K562 (cell line): ENCODE results near the gene LSP1. TPM values are rescaled to one million over a fixed set of nuclear protein-coding genes. Genes with fewer than 3 reads are reported as not detected.

Source experiments
- ATAC-seq: fragments of 200-7000 bp; cut with Tn5 transposase; 3 replicates; pipeline ENCODE4 v1.9.1; 2020; ENCODE audit warnings: moderate library complexity
- BruUV-seq: library from RNA; stranded (reverse); fragments of 400-500 nt; replicated peaks from 2 replicates; lab custom pipeline; 2021; lab: Mats Ljungman, UMichigan
- CTCF ChIA-PET: fragments of 300-600 bp; formaldehyde crosslinking; extraction: SDS; loops from one replicate; lab custom pipeline; 2021; ENCODE audit warnings: low intra/inter-chr PET ratio; lab: Yijun Ruan, JAX
- POLR2A ChIA-PET: fragments of 300-600, 350-650 bp; sonication (Branson Sonifier 250); formaldehyde crosslinking; extraction: SDS; loops from one replicate; lab custom pipeline; 2021; ENCODE audit warnings: antibody characterized with exemption, inconsistent platforms; lab: Yijun Ruan, JAX
- DNase-seq, 4 experiments: peaks; one replicate each; pipeline versions ENCODE4 v3.0.0 to v3.0.0-alpha.2; 2011 to 2018; ENCODE audit warnings: low spot score in 3 of 4, mixed read lengths in 3 of 4; ENCODE audit errors: extremely low read depth in 1 of 4
- FAIRE-seq: peaks from 2 replicates; lab custom pipeline; 2011; peaks lifted over from hg19 to GRCh38; lab: Jason Lieb, UNC
- H2AFZ ChIP-seq: 2 replicates; pipeline ENCODE4 v1.6.0; 2011; ENCODE audit warnings: low read depth, low read length, control low read depth, inconsistent platforms
- H3K27ac ChIP-seq: fragments of 200-600 bp; 3 replicates; pipeline ENCODE4 v1.8.0; 2011; ENCODE audit warnings: low read depth, mild to moderate bottlenecking, control low read depth, inconsistent platforms, low read length, moderate library complexity, mixed read lengths; ENCODE audit errors: extremely low read depth
- H3K27me3 ChIP-seq, 2 experiments: fragments of 300-600 bp in 1 of 2; 2 replicates in 1 of 2; 3 replicates in 1 of 2; pipeline versions ENCODE4 v1.6.0 to v1.8.0; 2011; ENCODE audit warnings: inconsistent platforms in 2 of 2, low read length in 2 of 2, mild to moderate bottlenecking in 1 of 2, mixed read lengths in 1 of 2, moderate library complexity in 1 of 2; ENCODE audit not compliant: control insufficient read depth in 2 of 2, insufficient read depth in 2 of 2
- H3K36me3 ChIP-seq: fragments of 300-600 bp; 3 replicates; pipeline ENCODE4 v1.8.0; 2011; ENCODE audit warnings: mild to moderate bottlenecking, low read length, inconsistent platforms; ENCODE audit not compliant: control insufficient read depth, insufficient read depth
- H3K4me1 ChIP-seq, 2 experiments: fragments of 200-600 bp in 1 of 2; replicated peaks in 1 of 2; 2 replicates in 1 of 2; 3 replicates in 1 of 2; pipeline versions ENCODE4 v1.5.1 to v1.8.0; 2011; ENCODE audit warnings: inconsistent platforms in 2 of 2, low read length in 2 of 2, mild to moderate bottlenecking in 1 of 2, mixed read lengths in 1 of 2, moderate library complexity in 1 of 2; ENCODE audit not compliant: control insufficient read depth in 2 of 2, insufficient read depth in 2 of 2
- H3K4me2 ChIP-seq: 2 replicates; pipeline ENCODE4 v1.6.1; 2011; ENCODE audit warnings: low read length, control low read depth, inconsistent platforms, mixed read lengths; ENCODE audit not compliant: insufficient read depth
- H3K4me3 ChIP-seq: fragments of 200-600 bp; sonication (generic), shearing (Covaris generic); 2 replicates; pipeline ENCODE4 v1.5.1; 2016; ENCODE audit warnings: control low read depth, inconsistent platforms
- H3K79me2 ChIP-seq: fragments of 200-600 bp; 3 replicates; pipeline ENCODE4 v1.8.0; 2011; ENCODE audit warnings: low read length, inconsistent platforms; ENCODE audit not compliant: control insufficient read depth, insufficient read depth
- H3K9ac ChIP-seq, 2 experiments: 2 replicates each; pipeline versions ENCODE4 v1.6.0 to v1.6.1; 2011; ENCODE audit warnings: low read depth in 2 of 2, low read length in 2 of 2, control low read depth in 1 of 2, inconsistent platforms in 1 of 2, mild to moderate bottlenecking in 1 of 2, mixed read lengths in 1 of 2; ENCODE audit not compliant: insufficient read depth in 1 of 2
- H3K9me1 ChIP-seq: one replicate; pipeline ENCODE4 v1.6.0; 2011; ENCODE audit warnings: inconsistent platforms, mild to moderate bottlenecking, low read length, moderate library complexity; ENCODE audit not compliant: control insufficient read depth, insufficient read depth
- H3K9me3 ChIP-seq: replicated peaks from 2 replicates; pipeline ENCODE4 v1.5.1; 2011; ENCODE audit warnings: low read depth, low read length, inconsistent platforms; ENCODE audit not compliant: control insufficient read depth, insufficient read depth
- H4K20me1 ChIP-seq: replicated peaks from 2 replicates; pipeline ENCODE4 v1.6.1; 2011; ENCODE audit warnings: low read length, inconsistent platforms, mixed read lengths; ENCODE audit not compliant: control insufficient read depth, insufficient read depth
- ADNP ChIP-seq: fragments of 200-800 bp; sonication (Bioruptor generic); IDR thresholded peaks from 2 replicates; pipeline ENCODE4 v1.6.1; 2016; ENCODE audit warnings: missing genetic modification characterization, missing compliant biosample characterization
- CBX5 ChIP-seq: IDR thresholded peaks from 2 replicates; pipeline ENCODE4 v1.6.1; 2014; ENCODE audit warnings: low read depth, borderline replicate concordance
- EP400 ChIP-seq: fragments of 450-650 bp; IDR thresholded peaks from 2 replicates; pipeline ENCODE4 v1.6.1; 2017; ENCODE audit warnings: antibody characterized with exemption, mild to moderate bottlenecking, moderate library complexity
- KDM2B ChIP-seq: fragments of 250-450 bp; sonication (Bioruptor Pico); IDR thresholded peaks from 2 replicates; pipeline ENCODE4 v1.8.0; 2021; ENCODE audit warnings: mild to moderate bottlenecking, moderate library complexity
- MED1 ChIP-seq: sonication (generic); formaldehyde crosslinking; IDR thresholded peaks from 2 replicates; pipeline ENCODE4 v1.8.1; 2023; ENCODE audit warnings: missing genetic modification reagents, borderline replicate concordance
- NCOR1 ChIP-seq: fragments of 450-650 bp; IDR thresholded peaks from 2 replicates; pipeline ENCODE4 v1.6.1; 2016; ENCODE audit warnings: mild to moderate bottlenecking, moderate library complexity
- NR1H2 ChIP-seq: sonication (generic); formaldehyde crosslinking; IDR thresholded peaks from 2 replicates; pipeline ENCODE4 v1.4.0; 2020; ENCODE audit warnings: mild to moderate bottlenecking, missing genetic modification reagents
- OTX1 ChIP-seq: fragments of 450-650 bp; formaldehyde crosslinking; IDR thresholded peaks from 2 replicates; pipeline ENCODE4 v1.4.0; 2022; ENCODE audit warnings: mild to moderate bottlenecking
- RERE ChIP-seq: sonication (generic); formaldehyde crosslinking; IDR thresholded peaks from 2 replicates; pipeline ENCODE4 v1.8.0; 2023; ENCODE audit warnings: missing genetic modification reagents, mild to moderate bottlenecking, borderline replicate concordance
- SIX5 ChIP-seq, 2 experiments: IDR thresholded peaks; 2 replicates each; pipeline ENCODE4 v1.6.1; 2011; ENCODE audit warnings: low read length in 2 of 2, borderline replicate concordance in 1 of 2, low read depth in 1 of 2, mild to moderate bottlenecking in 1 of 2, moderate library complexity in 1 of 2; ENCODE audit not compliant: insufficient read depth in 1 of 2
- SUPT5H ChIP-seq: fragments of 450-650 bp; IDR thresholded peaks from 2 replicates; pipeline ENCODE4 v1.6.1; 2016
- ZEB2 ChIP-seq: fragments of 450-650 bp; IDR thresholded peaks from 2 replicates; pipeline ENCODE4 v1.6.1; 2016
- ZNF143 ChIP-seq: sonication (generic); formaldehyde crosslinking; IDR thresholded peaks from 2 replicates; pipeline ENCODE4 v1.9.0; 2022; ENCODE audit warnings: mild to moderate bottlenecking, missing genetic modification reagents
- ZNF316 ChIP-seq: fragments of 450-650 bp; IDR thresholded peaks from 2 replicates; pipeline ENCODE4 v1.6.1; 2016
- ZNF57 ChIP-seq: fragments of 450-650 bp; formaldehyde crosslinking; IDR thresholded peaks from 2 replicates; pipeline ENCODE4 v1.4.0; 2020; ENCODE audit warnings: mild to moderate bottlenecking, moderate library complexity
- ZNF655 ChIP-seq: fragments of 250-450 bp; sonication (Bioruptor Pico); IDR thresholded peaks from 2 replicates; pipeline ENCODE4 v1.5.0; 2021
- ZZZ3 ChIP-seq: fragments of 450-650 bp; IDR thresholded peaks from 2 replicates; pipeline ENCODE4 v1.6.1; 2016; ENCODE audit warnings: antibody characterized with exemption, mild to moderate bottlenecking, moderate library complexity
- WGBS: fragments of 100-300 bp; shearing (Covaris generic); methylation state at CpG from one replicate; pipeline ENCODE4 v1.1.6; 2016; ENCODE audit warnings: low coverage, mixed read lengths; ENCODE audit not compliant: insufficient coverage; ENCODE audit errors: missing lambda C conversion rate; 5-methylcytosine and 5-hydroxymethylcytosine counted together
- in situ Hi-C: fragments of 300-500 bp; cut with MboI; formaldehyde crosslinking; loops from 4 replicates; pipeline ENCODE4 v1.15.0; 2018; ENCODE audit warnings: inconsistent platforms, mixed read lengths
- intact Hi-C: fragments of 100-400 bp; cut with micrococcal nuclease; formaldehyde crosslinking; loops from 2 replicates; pipeline ENCODE4 v1.14.2; 2022
- polyA plus RNA-seq, 8 experiments: library from polyadenylated mRNA; depleted of rRNA in 4 of 8; stranded (reverse) in 5 of 8; unstranded in 3 of 8; fragments of >200 nt; fragmentation: Nextera tagmentation in 2 of 8; fragmentation: Illumina TruSeq in 1 of 8; extraction: Ambion mirVana in 2 of 8; extraction: Trizol in 1 of 8; gene quantifications; 2 replicates each; pipeline versions ENCODE4 v1.2.1 to v1.2.3, GENCODE V29; 2011 to 2014; ENCODE audit warnings: inconsistent platforms in 1 of 8, missing spikeins in 1 of 8
- total RNA-seq, 7 experiments: library from RNA; depleted of rRNA in 6 of 7; stranded (reverse); fragments of >200 nt in 6 of 7; fragmentation: Illumina TruSeq in 2 of 7; extraction: Trizol in 2 of 7; gene quantifications; 2 replicates each; pipeline versions ENCODE4 v1.2.1 to v1.2.3, GENCODE V29; 2011 to 2021; ENCODE audit warnings: low replicate concordance in 1 of 7

Gene LSP1
- total and polyA plus RNA-seq, 9 of the 15 experiments (the other 6 are each of a cell fraction or from before 2014, with no cell fraction given): 0.08 to 2.9 (median 0.65) TPM; not detected in 2

GRCh38 chr11:1868636-1869291 lies 15.9 kb downstream of the LSP1 start:
- in situ Hi-C loops: no loop called here
- ATAC-seq: no peak
- Histone ChIP-seq H3K4me3 (no peak overlapping the region), H4K20me1 (0 out of 2 replicates have a peak, but pooled peaks cover 5% of the 10 kb centered on the region), H3K27ac (no peak overlapping the region), H3K79me2 (no peaks in the 10 kb centered on the region), H3K36me3 (no peaks in the 10 kb centered on the region), H2AFZ (no peak overlapping the region), H3K4me2 (no peak overlapping the region), H3K9me1 (no peaks in the 10 kb centered on the region), H3K9me3 (no peaks in the 10 kb centered on the region), H3K4me1 (peaks cover 0 to 28% of the 10 kb centered on the region in 2 experiments; a peak in 2 of 5 replicates), H3K9ac (no peak overlapping the region), H3K27me3 (peaks cover 23 to 70% of the 10 kb centered on the region in 2 experiments; a peak in 4 of 5 replicates)
- intact Hi-C loops: no loop called here
- no peak for DNase-seq
- 2% methylated on average over 18 of the region's 25 CpGs for WGBS
- BruUV-seq: no TSS peak
- no peak for FAIRE-seq
- TF ChIP-seq NR1H2 (CRISPR knock-in tag): no peak
- no peak for TF ChIP-seq ZEB2
- no peak for TF ChIP-seq ADNP (tag)
- TF ChIP-seq ZNF143 (CRISPR knock-in tag): no peak
- TF ChIP-seq ZNF57 (CRISPR knock-in tag): no peak
- no peak for TF ChIP-seq OTX1 (CRISPR knock-in tag)
- no peak for TF ChIP-seq KDM2B (CRISPR knock-in tag)
- TF ChIP-seq MED1 (CRISPR knock-in tag): no peak
- TF ChIP-seq ZNF316: no peak
- no peak for TF ChIP-seq NCOR1
- no peak for TF ChIP-seq SIX5 (IDR thresholded peaks at IDR 0.05; ENCODE audit: borderline replicate concordance in 1 of 2, insufficient read depth in 1 of 2, low read depth in 1 of 2, low read length in 2 of 2)
- no peak for TF ChIP-seq RERE (CRISPR knock-in tag)
- no peak for TF ChIP-seq CBX5
- TF ChIP-seq ZNF655 (CRISPR knock-in tag): no peak
- no peak for TF ChIP-seq SUPT5H
- TF ChIP-seq ZZZ3: no peak
- no peak for TF ChIP-seq EP400
- CTCF ChIA-PET: no interaction called here
- POLR2A ChIA-PET: interaction anchor here (0.6 kb wide), 2 partner anchors 103 to 347 kb away, joined by 3 to 4 read pairs; no protein-coding TSS in a partner anchor
